ENCODE results near the gene MARCHF3. TPM values are rescaled to one million over a fixed set of nuclear protein-coding genes. Genes with fewer than 3 reads are reported as not detected.

The MARCHF3 gene
- total and polyA plus RNA-seq, 10 of the 15 experiments (the other 5 are each of a cell fraction or from before 2014, with no cell fraction given) = 3.6 to 24.1 (median 11.3) TPM

GRCh38 chr5:126987271-126987899, 43.0 kb downstream of the MARCHF3 start:
- no peaks in the 10 kb centered on the region; the same call in 1 of the 2 replicates for H3K79me2 ChIP-seq (ENCODE audit: control insufficient read depth, insufficient read depth, low read length)

More at GRCh38 chr5:126987271-126987899, 43.0 kb downstream of the MARCHF3 start:
- Histone ChIP-seq H3K4me2 (ENCODE audit: control insufficient read depth, insufficient read depth) (peak overlapping the region; percentile 90; the same call in 1 of the 2 replicates), H3K9ac (ENCODE audit: control insufficient read depth, insufficient read depth, low read length) (no peak overlapping the region), H3K4me3 (no peak overlapping the region), H3K4me1 (ENCODE audit: control insufficient read depth, insufficient read depth, low read length) (peaks cover 16% of the 10 kb centered on the region), H3K27me3 (replicated peaks in 1 of 2; ENCODE audit: control insufficient read depth in 2 of 2, insufficient read depth in 2 of 2, low read length in 1 of 2) (no peaks in the 10 kb centered on the region), H3K9me3 (replicated peaks; ENCODE audit: control insufficient read depth, insufficient read depth, low read length) (no peaks in the 10 kb centered on the region; the same call in 2 of the 3 replicates), H4K20me1 (ENCODE audit: control insufficient read depth, insufficient read depth) (no peaks in the 10 kb centered on the region), H2AFZ (ENCODE audit: control insufficient read depth, low read depth, low read length) (peak overlapping the region; percentile 86; the same call in 1 of the 2 replicates), H3K36me3 (ENCODE audit: control insufficient read depth in 2 of 2, insufficient read depth in 2 of 2, low read length in 1 of 2) (no peaks in the 10 kb centered on the region), H3K27ac (ENCODE audit: control insufficient read depth, insufficient read depth) (peak overlapping the region; percentile 63)
- WGBS (ENCODE audit: insufficient coverage, insufficient replicate concordance, low lambda C conversion rate, missing lambda C conversion rate) = 68% methylated on average over 4 of the region's 4 CpGs
- TF ChIP-seq E2F8 (IDR thresholded peaks at IDR 0.05; ENCODE audit: low read depth, partially characterized antibody) = no peak
- TF ChIP-seq KDM1A (IDR thresholded peaks at IDR 0.05; ENCODE audit: borderline replicate concordance) = no peak
- peak; percentile 20; the same call in 1 of the 2 replicates for TF ChIP-seq REST (IDR thresholded peaks at IDR 0.05; ENCODE audit: low read depth, low read length)
- RAD21 ChIA-PET (ENCODE audit: unreplicated experiment) = no interaction called here
- CTCF ChIA-PET = interaction anchor here (1.2 kb wide), 1 partner anchor 25 kb away, joined by 4 read pairs; no protein-coding TSS in a partner anchor
- SMC1A ChIA-PET (ENCODE audit: uncharacterized antibody, unreplicated experiment) = interaction anchor here (1.0 to 1.6 kb wide), 8 partner anchors 11 to 55 kb away, joined by 3 to 5 read pairs (median 4); no protein-coding TSS in a partner anchor
- ATAC-seq = peak; percentile 26
- intact Hi-C loops (cut with micrococcal nuclease; ENCODE audit: unreplicated experiment) = no loop called here
- BruUV-seq (replicated peaks) = no TSS peak
- DNase-seq (ENCODE audit: low read depth, low spot score) = no peak
- POLR2A ChIA-PET = no interaction called here
- FAIRE-seq = no peak
- in situ Hi-C loops (cut with MboI) = no loop called here

Data from GM12878 (cell line).